ACC112 (cell line): ENCODE data around the gene AKR1C3.
"Not testable (repeated sequence)": the region's sequence is repeated elsewhere in the genome, so short reads cannot be mapped to it uniquely, and the experiment has no call there.

Experiments used
- H2AFZ ChIP-seq: fragments of 200-600 bp; sonication (generic); one replicate; pipeline ENCODE4 v1.6.0; 2017; ENCODE audit warnings: antibody characterized with exemption, low read length; ENCODE audit not compliant: unreplicated experiment
- H3K27ac ChIP-seq: fragments of 200-600 bp; sonication (generic); 2 replicates; pipeline ENCODE4 v1.5.1; 2014; ENCODE audit warnings: low read depth, mild to moderate bottlenecking, antibody characterized with exemption, low read length, moderate library complexity
- H3K27me3 ChIP-seq: fragments of 200-600 bp; sonication (generic); 2 replicates; pipeline ENCODE4 v1.6.1; 2014; ENCODE audit warnings: mild to moderate bottlenecking, antibody characterized with exemption, low read length, moderate library complexity, mixed read lengths; ENCODE audit not compliant: insufficient read depth
- H3K36me3 ChIP-seq: fragments of 200-600 bp; sonication (generic); 2 replicates; pipeline ENCODE4 v1.6.1; 2016; ENCODE audit warnings: mild to moderate bottlenecking, antibody characterized with exemption, low read length, moderate library complexity, mixed read lengths; ENCODE audit not compliant: insufficient read depth
- H3K4me1 ChIP-seq: fragments of 200-600 bp; sonication (generic); one replicate; pipeline ENCODE4 v1.6.1; 2016; ENCODE audit warnings: low read length, mixed read lengths; ENCODE audit not compliant: insufficient read depth, unreplicated experiment, control insufficient read depth
- H3K4me3 ChIP-seq: fragments of 200-600 bp; sonication (generic); 2 replicates; pipeline ENCODE4 v1.5.1; 2014; ENCODE audit warnings: mild to moderate bottlenecking, low read depth, low read length
- H3K79me2 ChIP-seq: fragments of 200-600 bp; sonication (generic); one replicate; pipeline ENCODE4 v1.6.0; 2016; ENCODE audit warnings: low read length; ENCODE audit not compliant: control insufficient read depth, unreplicated experiment, insufficient read depth

The AKR1C3 gene

DNA sequence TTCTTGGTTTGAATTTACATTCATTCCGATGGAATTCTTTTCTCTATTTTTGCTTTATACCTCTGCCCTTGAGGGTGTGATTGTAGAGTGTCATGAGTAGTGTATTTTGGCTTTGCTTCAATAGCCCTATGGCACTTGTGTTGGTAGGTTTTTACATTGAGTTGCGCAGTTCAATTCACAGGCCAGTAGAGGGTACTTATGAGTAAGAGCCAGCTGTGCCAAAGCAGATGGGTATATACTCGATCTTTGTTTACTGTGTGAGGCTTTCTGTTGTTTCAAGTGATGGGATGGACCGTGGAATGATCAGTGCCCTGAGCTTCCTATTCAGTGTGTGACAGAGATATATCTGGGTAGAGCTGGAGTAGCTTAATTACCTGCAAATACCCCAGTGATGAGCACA is 4.3 kb upstream of the AKR1C3 start:
- no peaks in the 10 kb centered on the region for H3K36me3 ChIP-seq
- no peaks in the 10 kb centered on the region for H3K27me3 ChIP-seq
- no peak overlapping the region for H3K27ac ChIP-seq
- H3K79me2 ChIP-seq: no peaks in the 10 kb centered on the region
- H3K4me1 ChIP-seq: no peaks in the 10 kb centered on the region
- no peak overlapping the region for H3K4me3 ChIP-seq
- no peak overlapping the region for H2AFZ ChIP-seq

DNA sequence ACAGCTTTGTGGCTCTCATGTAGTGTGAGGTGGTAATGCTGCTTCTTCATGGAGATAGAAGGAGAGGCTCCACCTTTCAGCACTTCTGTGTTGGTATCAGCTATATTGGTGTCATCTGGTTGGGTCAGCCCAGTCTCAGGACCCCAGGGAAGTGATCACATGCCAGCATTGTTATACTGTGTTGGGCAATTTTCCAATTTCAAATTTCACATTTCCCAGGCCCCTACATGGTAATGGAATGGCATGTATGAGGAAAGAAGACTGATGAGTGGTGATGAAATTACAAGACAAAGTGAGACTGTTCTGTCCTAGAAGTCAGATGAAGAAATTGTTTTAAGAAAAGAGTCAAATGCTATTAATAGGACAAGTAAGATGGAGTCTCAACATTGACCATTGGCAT is 3.7 kb upstream of the AKR1C3 start:
- H3K36me3 ChIP-seq: no peaks in the 10 kb centered on the region
- H2AFZ ChIP-seq: no peak overlapping the region
- H3K27me3 ChIP-seq: no peaks in the 10 kb centered on the region
- no peaks in the 10 kb centered on the region for H3K79me2 ChIP-seq
- H3K4me1 ChIP-seq: no peaks in the 10 kb centered on the region
- no peak overlapping the region for H3K4me3 ChIP-seq
- no peak overlapping the region for H3K27ac ChIP-seq

DNA sequence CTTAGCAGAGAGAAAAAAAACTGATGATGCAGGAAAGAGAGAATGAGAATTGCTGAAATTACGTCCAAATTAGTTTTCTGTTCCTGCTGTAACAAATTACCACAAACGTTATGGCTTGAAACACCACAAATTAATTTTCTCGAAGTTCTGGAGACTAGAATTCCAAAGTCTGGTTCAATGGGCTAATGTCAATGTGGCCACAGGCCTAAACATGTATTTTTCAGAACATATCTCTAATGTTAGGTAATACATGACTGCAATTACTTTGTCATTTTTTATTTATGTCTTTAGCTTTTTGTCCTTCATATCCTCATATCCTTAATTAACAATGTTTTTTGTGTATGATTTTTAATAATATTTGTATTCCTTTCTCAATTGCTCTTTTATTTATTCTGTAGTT is 3.0 kb upstream of the AKR1C3 start:
- Histone ChIP-seq H3K27ac (no peak overlapping the region), H3K4me1 (no peaks in the 10 kb centered on the region), H2AFZ (no peak overlapping the region), H3K27me3 (no peaks in the 10 kb centered on the region), H3K36me3 (no peaks in the 10 kb centered on the region), H3K4me3 (no peak overlapping the region), H3K79me2 (no peaks in the 10 kb centered on the region)

DNA sequence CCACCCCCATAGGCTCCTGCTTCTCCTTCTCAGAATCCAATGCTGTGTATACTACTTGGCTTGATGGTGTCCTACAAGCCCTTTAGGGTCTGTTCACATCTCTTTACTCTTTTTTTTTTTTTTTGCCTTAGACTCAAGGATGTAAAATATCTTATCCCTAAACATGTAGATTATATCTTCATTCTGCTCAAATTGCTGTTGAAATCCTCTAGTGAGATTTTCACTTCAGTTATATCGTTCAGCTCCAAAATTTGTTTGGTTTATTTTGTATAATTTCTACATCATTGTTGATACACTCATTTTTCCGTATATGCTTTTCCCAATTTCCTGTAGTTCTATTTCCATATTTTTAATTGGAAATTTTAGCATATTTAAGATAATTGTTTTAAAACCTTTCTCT is 1.8 kb upstream of the AKR1C3 start:
- H3K36me3 ChIP-seq: peaks cover 3% of the 10 kb centered on the region; the same call in 1 of the 2 replicates
- H3K27me3 ChIP-seq: no peaks in the 10 kb centered on the region
- H2AFZ ChIP-seq: no peak overlapping the region
- H3K4me3 ChIP-seq: no peak overlapping the region
- no peak overlapping the region for H3K27ac ChIP-seq
- no peaks in the 10 kb centered on the region for H3K4me1 ChIP-seq
- no peaks in the 10 kb centered on the region for H3K79me2 ChIP-seq

DNA sequence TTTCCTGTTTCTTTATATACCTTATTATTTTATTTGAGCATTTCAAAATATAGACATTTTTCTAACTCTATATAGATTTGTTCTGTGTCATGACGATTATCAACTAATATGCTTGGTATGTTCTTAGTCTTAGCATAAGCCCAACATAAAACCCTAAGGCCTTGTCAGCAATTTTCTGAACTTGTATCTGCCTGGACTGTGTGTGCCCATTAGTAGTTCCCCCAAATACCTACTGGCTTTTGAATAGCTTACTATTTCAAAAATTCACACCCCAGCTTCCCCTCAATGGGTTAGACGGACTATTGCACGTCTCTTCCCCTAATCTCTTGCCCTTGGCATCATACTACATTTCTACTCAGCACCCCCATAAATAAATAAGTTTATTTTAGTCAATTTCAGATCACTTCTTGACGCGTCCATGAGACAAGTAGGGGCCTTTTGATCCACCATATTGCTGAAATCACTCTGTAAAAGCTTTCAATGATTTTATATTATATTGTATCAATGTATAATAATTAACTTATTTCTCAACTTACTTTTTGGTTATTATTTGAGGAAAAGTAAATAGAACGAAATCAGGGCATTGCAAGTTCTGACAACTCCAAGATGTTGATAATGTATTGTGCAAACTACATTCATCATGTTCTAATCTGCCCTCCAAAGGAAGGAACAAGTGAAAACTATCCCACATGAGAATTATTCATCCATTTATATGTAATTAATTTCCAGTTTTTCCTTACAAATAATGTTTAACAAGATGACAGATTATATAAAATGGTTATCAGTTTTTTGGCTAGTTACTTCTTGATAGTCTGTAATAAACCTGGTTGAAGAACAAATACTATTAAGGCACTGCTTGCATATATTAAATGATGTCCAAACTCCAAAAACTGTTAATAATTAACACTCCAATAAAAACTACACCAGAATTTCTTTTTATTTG is 1.1 kb upstream of the AKR1C3 start:
- Histone ChIP-seq H2AFZ (no peak overlapping the region), H3K79me2 (no peaks in the 10 kb centered on the region), H3K27ac (no peak overlapping the region), H3K4me3 (no peak overlapping the region), H3K36me3 (peaks cover 10% of the 10 kb centered on the region), H3K27me3 (no peaks in the 10 kb centered on the region), H3K4me1 (no peaks in the 10 kb centered on the region)

DNA sequence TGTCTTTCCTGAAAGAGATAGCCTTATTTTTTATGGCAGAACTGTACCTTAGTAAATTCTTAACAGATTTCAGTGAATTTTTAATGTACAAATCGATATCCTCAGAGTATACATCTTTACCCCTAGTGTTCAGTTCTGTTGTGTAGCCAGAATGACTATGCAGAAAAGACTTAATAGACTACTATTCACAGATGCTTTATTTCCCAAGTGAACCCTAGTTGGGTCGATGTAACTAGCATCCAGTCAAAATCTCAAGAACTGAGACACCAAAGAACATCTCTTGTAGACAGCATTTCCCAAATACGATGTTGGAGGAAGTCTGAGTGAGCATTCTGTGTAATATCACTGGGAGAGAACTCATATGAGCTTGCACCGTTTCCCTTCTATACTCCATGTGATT is 1.5 kb downstream of the AKR1C3 start:
- Histone ChIP-seq H3K27ac (peak overlapping the region; percentile 64), H3K27me3 (no peaks in the 10 kb centered on the region), H3K79me2 (no peaks in the 10 kb centered on the region), H3K4me1 (no peaks in the 10 kb centered on the region), H2AFZ (peak overlapping the region; percentile 73), H3K4me3 (peak overlapping the region; percentile 81), H3K36me3 (peaks cover 18% of the 10 kb centered on the region)

DNA sequence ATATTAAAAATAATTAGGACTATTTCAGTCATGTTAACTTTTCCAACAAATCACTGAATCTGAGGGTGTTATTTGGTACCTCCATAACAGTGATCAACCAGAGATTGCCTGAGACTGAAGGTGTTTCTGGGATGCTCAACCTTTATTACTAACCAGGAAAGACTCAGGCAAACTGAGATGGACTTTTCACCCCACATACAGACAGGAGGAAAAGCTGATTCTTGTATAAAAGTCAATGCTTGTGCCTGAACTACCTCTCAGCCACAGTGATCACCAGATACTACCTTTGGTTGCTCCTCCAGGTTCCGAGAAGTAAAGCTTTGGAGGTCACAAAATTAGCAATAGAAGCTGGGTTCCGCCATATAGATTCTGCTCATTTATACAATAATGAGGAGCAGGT is 1.9 kb downstream of the AKR1C3 start:
- no peak overlapping the region for H2AFZ ChIP-seq
- H3K27ac ChIP-seq: no peak overlapping the region
- no peaks in the 10 kb centered on the region for H3K79me2 ChIP-seq
- peak overlapping the region; percentile 81 for H3K4me3 ChIP-seq
- H3K4me1 ChIP-seq: no peaks in the 10 kb centered on the region
- no peaks in the 10 kb centered on the region for H3K27me3 ChIP-seq
- peaks cover 18% of the 10 kb centered on the region for H3K36me3 ChIP-seq

DNA sequence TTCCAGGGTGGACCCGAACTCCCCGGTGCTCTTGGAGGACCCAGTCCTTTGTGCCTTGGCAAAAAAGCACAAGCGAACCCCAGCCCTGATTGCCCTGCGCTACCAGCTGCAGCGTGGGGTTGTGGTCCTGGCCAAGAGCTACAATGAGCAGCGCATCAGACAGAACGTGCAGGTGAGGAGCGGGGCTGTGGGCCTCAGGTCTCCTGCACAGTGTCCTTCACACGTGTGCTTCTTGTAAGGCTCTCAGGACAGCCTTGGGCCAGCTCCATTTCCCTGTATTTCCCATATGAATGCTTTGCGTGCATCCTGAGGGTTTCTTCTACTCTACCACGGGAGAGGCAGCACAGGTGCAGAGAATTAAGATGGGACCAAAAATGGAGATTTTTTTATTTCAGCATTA is 8.3 kb downstream of the AKR1C3 start:
- not testable (repeated sequence) for H3K27ac ChIP-seq
- peaks cover 30% of the 10 kb centered on the region for H3K36me3 ChIP-seq

DNA sequence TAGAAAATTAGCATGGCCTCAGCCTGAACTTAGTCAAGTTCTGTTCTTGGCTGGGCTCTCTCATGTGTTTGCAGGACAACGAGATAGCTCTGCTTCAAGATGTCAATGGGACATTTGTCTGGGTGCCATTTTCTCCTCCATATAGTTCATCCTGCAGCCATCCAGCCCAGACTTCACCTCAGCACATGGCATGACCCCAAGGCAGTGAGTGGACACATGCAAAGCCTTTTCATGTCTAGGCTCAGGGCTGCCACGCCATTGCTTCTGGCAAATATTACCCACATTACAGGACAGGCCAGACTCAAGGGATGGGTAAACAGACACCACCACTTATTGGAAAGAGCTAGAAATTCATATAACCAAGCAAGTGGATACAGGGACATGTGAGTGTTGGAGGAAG is 9.3 kb downstream of the AKR1C3 start:
- peaks cover 25% of the 10 kb centered on the region for H3K36me3 ChIP-seq
- no peak overlapping the region for H3K4me3 ChIP-seq
- H2AFZ ChIP-seq: no peak overlapping the region
- no peak overlapping the region for H3K27ac ChIP-seq
- H3K27me3 ChIP-seq: no peaks in the 10 kb centered on the region
- no peaks in the 10 kb centered on the region for H3K79me2 ChIP-seq
- H3K4me1 ChIP-seq: peaks cover 8% of the 10 kb centered on the region

More for the DNA sequence above, 8.3 kb downstream of the AKR1C3 start:
- H2AFZ ChIP-seq, H3K79me2 ChIP-seq, H3K4me3 ChIP-seq, H3K4me1 ChIP-seq, H3K27me3 ChIP-seq: not testable (repeated sequence)

DNA sequence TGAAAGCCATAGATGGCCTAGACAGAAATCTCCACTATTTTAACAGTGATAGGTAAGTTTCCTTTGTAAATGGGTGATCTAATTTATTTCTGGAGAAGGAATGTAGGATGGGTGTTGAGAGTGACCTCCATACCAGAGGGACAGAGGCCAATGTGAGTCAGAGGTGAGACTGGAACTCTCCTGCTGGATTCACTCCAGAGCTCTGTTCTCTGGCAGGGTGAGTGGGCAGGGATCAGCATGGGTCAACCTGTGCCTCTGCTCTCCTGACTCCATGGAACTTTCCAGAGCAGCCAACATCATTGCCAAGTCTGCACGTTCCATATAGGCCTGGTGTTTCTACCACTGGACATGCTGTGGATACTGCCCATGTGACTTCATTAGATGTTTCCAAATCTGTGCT is 11.4 kb downstream of the AKR1C3 start:
- Histone ChIP-seq H2AFZ (no peak overlapping the region), H3K79me2 (no peaks in the 10 kb centered on the region), H3K4me3 (no peak overlapping the region), H3K4me1 (peaks cover 8% of the 10 kb centered on the region), H3K27ac (no peak overlapping the region), H3K36me3 (peaks cover 21% of the 10 kb centered on the region), H3K27me3 (no peaks in the 10 kb centered on the region)

DNA sequence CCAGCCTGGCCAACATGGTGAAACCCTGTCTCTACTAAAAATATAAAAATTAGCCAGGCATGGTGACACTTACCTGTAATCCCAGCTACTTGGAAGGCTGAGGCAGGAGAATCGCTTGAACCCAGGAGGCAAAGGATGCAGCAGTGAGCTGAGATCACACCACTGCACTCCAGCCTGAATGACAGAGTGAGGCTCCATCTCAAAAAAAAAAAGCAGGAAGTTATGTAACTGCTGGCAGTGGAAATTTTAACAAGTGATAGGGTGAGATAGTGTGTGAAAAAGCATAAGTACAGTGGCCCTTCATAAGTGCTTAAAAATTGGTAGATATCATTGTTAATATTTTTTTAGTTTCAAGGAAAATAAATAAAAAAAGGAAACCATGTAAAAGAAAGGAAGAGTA is 12.3 kb downstream of the AKR1C3 start:
- H2AFZ ChIP-seq: no peak overlapping the region
- H3K36me3 ChIP-seq: peaks cover 21% of the 10 kb centered on the region
- no peak overlapping the region for H3K4me3 ChIP-seq
- no peaks in the 10 kb centered on the region for H3K79me2 ChIP-seq
- H3K27ac ChIP-seq: no peak overlapping the region
- no peaks in the 10 kb centered on the region for H3K27me3 ChIP-seq
- H3K4me1 ChIP-seq: peaks cover 8% of the 10 kb centered on the region
